HG02840 (cell line): Measurements from ENCODE around the gene SELENBP1.
"Not testable (repeated sequence)": the region's sequence is repeated elsewhere in the genome, so short reads cannot be mapped to it uniquely, and the experiment has no call there.

Experiments used
- ATAC-seq: cut with Tn5 transposase; IDR thresholded peaks from one replicate; pipeline ENCODE4 v1.9.1; 2021; ENCODE audit warnings: mild to moderate bottlenecking, moderate library complexity, moderate number of reproducible peaks; ENCODE audit not compliant: unreplicated experiment, low FRiP score

The SELENBP1 gene

GRCh38 chr1:151372058-151372934 is at the start of gene SELENBP1:
Gene SELENBP1, minus strand, starts transcription at chr1:151372705. Its CDS starts 64 bp downstream, at chr1:151372641.
- no peak for ATAC-seq

GRCh38 chr1:151419819-151420218 is 47.3 kb upstream of the SELENBP1 start:
- ATAC-seq, result no peak

GRCh38 chr1:151418081-151418480 is 45.6 kb upstream of the SELENBP1 start:
- no peak for ATAC-seq

- ATAC-seq, result no peak
These were observed 43.7 kb upstream of the SELENBP1 start for GRCh38 chr1:151416231-151416630.

GRCh38 chr1:151411884-151412283 is 39.4 kb upstream of the SELENBP1 start:
- no peak for ATAC-seq

GRCh38 chr1:151408891-151409290 is 36.4 kb upstream of the SELENBP1 start:
- no peak for ATAC-seq

- ATAC-seq, result no peak
These were observed 34.8 kb upstream of the SELENBP1 start for GRCh38 chr1:151407304-151407703.

- ATAC-seq, result no peak
These were observed 33.7 kb upstream of the SELENBP1 start for GRCh38 chr1:151406176-151406575.

GRCh38 chr1:151405187-151405951 is 32.9 kb upstream of the SELENBP1 start:
- no peak for ATAC-seq

- ATAC-seq, result no peak
These were observed 31.1 kb upstream of the SELENBP1 start for GRCh38 chr1:151403612-151404011.

- ATAC-seq, result no peak
These were observed 30.3 kb upstream of the SELENBP1 start for GRCh38 chr1:151402764-151403163.

- no peak for ATAC-seq
These were observed 29.4 kb upstream of the SELENBP1 start for GRCh38 chr1:151401860-151402259.

GRCh38 chr1:151401125-151401788 is 28.8 kb upstream of the SELENBP1 start:
- no peak for ATAC-seq

- ATAC-seq, result no peak
These were observed 27.0 kb upstream of the SELENBP1 start, which contains the start of gene PSMB4 for GRCh38 chr1:151399324-151400171. Gene PSMB4, plus strand, starts transcription at chr1:151399573. Its CDS starts 15 bp downstream, at chr1:151399588.

- not testable (repeated sequence) for ATAC-seq
These were observed 23.8 kb upstream of the SELENBP1 start for GRCh38 chr1:151396265-151396664.

- no peak for ATAC-seq
These were observed 21.1 kb upstream of the SELENBP1 start for GRCh38 chr1:151393583-151393982.

GRCh38 chr1:151391079-151391563 is 18.6 kb upstream of the SELENBP1 start:
- ATAC-seq, result no peak

- not testable (repeated sequence) for ATAC-seq
These were observed 17.9 kb upstream of the SELENBP1 start for GRCh38 chr1:151390221-151391078.

GRCh38 chr1:151386002-151386401 is 13.5 kb upstream of the SELENBP1 start:
- ATAC-seq, result no peak
